ENCODE results near the gene CSTPP1. TPM values are rescaled to one million over a fixed set of nuclear protein-coding genes. Genes with fewer than 3 reads are reported as not detected.

Gene CSTPP1
- total RNA-seq, 4 donors from 2014 or later = 13.3 to 26.4 (median 19.1) TPM

- intact Hi-C loops (cut with DNase I) = no loop called here
- Histone ChIP-seq H3K27me3 (no peaks in the 10 kb centered on the region), H3K4me3 (no peak overlapping the region), H3K9me3 (no peaks in the 10 kb centered on the region), H3K27ac (replicated peaks in 1 of 4) (no peak overlapping the region), H3K36me3 (peaks cover 0 to 35% (median 16%) of the 10 kb centered on the region in 4 donors), H3K4me1 (peaks cover 5 to 7% (median 6%) of the 10 kb centered on the region in 4 donors)
- DNase-seq (ENCODE audit: extremely low spot score) = no peak
- 64% methylated on average over 9 of the region's 10 CpGs for WGBS
- TF ChIP-seq POLR2AphosphoS5 (IDR thresholded peaks at IDR 0.05) (no peak), POLR2A (IDR thresholded peaks at IDR 0.05; ENCODE audit: low read depth) (no peak), EP300 (IDR thresholded peaks at IDR 0.05) (no peak)
- TF ChIP-seq, protein P1, sequence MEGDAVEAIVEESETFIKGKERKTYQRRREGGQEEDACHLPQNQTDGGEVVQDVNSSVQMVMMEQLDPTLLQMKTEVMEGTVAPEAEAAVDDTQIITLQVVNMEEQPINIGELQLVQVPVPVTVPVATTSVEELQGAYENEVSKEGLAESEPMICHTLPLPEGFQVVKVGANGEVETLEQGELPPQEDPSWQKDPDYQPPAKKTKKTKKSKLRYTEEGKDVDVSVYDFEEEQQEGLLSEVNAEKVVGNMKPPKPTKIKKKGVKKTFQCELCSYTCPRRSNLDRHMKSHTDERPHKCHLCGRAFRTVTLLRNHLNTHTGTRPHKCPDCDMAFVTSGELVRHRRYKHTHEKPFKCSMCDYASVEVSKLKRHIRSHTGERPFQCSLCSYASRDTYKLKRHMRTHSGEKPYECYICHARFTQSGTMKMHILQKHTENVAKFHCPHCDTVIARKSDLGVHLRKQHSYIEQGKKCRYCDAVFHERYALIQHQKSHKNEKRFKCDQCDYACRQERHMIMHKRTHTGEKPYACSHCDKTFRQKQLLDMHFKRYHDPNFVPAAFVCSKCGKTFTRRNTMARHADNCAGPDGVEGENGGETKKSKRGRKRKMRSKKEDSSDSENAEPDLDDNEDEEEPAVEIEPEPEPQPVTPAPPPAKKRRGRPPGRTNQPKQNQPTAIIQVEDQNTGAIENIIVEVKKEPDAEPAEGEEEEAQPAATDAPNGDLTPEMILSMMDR (IDR thresholded peaks at IDR 0.05) = no peak
Observed at GRCh38 chr11:46895821-46896220, 40.7 kb upstream of the CSTPP1 start.

- WGBS = 96% methylated on average over 10 of the region's 10 CpGs
- H3K4me3 ChIP-seq = no peak overlapping the region
- H3K27ac ChIP-seq (replicated peaks in 1 of 4) = no peak overlapping the region
- H3K9me3 ChIP-seq = no peaks in the 10 kb centered on the region
- H3K4me1 ChIP-seq = peaks cover 5 to 7% (median 6%) of the 10 kb centered on the region in 4 donors
- DNase-seq (ENCODE audit: extremely low spot score) = no peak
- H3K27me3 ChIP-seq = no peaks in the 10 kb centered on the region
- H3K36me3 ChIP-seq = peaks cover 0 to 35% (median 16%) of the 10 kb centered on the region in 4 donors
- TF ChIP-seq EP300 (IDR thresholded peaks at IDR 0.05) (no peak), POLR2A (IDR thresholded peaks at IDR 0.05; ENCODE audit: low read depth) (no peak), POLR2AphosphoS5 (IDR thresholded peaks at IDR 0.05) (no peak)
- TF ChIP-seq, protein P1 (IDR thresholded peaks at IDR 0.05) = no peak
- intact Hi-C loops (cut with DNase I) = no loop called here
Observed at GRCh38 chr11:46896719-46897406, 39.7 kb upstream of the CSTPP1 start.

GRCh38 chr11:46898396-46899095, 38.0 kb upstream of the CSTPP1 start:
- Histone ChIP-seq H3K27ac (replicated peaks in 1 of 4) (no peak overlapping the region), H3K4me3 (no peak overlapping the region), H3K27me3 (no peaks in the 10 kb centered on the region), H3K9me3 (no peaks in the 10 kb centered on the region), H3K36me3 (peaks cover 0 to 24% (median 16%) of the 10 kb centered on the region in 4 donors), H3K4me1 (peaks cover 5 to 7% (median 6%) of the 10 kb centered on the region in 4 donors)
- intact Hi-C loops (cut with DNase I) = no loop called here
- no peak for TF ChIP-seq POLR2A (IDR thresholded peaks at IDR 0.05; ENCODE audit: low read depth)
- TF ChIP-seq EP300 (IDR thresholded peaks at IDR 0.05) = no peak
- TF ChIP-seq POLR2AphosphoS5 (IDR thresholded peaks at IDR 0.05) = no peak
- TF ChIP-seq, protein P1 (IDR thresholded peaks at IDR 0.05) = no peak
- WGBS = 97% methylated on average over 16 of the region's 17 CpGs
- DNase-seq (ENCODE audit: extremely low spot score) = no peak

DNA sequence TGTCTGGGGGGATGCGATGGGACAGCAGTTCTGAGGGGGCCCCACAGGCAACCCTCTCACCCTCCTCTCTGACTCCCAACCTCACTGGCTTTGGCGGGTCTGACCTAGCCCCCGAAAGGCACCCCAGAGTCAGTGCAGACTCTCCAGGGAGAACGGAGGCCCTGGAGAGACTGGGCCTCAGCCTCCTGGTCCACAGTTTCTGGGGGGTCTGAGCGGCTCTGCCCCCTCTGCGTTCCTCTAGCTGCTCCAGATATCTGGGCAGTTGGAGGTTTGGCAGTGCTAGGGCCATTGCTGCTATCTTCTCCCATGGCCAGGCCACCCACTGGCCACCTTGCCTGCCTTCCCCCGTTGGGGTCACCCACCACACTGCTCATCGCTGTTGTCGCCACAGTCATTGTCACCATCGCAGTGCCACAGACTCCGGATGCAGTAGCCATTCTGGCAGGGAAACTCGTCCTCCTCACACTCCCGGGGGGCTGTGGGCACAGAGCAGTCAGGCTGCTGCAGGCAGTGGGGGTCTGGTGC, 37.0 kb upstream of the CSTPP1 start:
- intact Hi-C loops (cut with DNase I) = no loop called here
- Histone ChIP-seq H3K36me3 (peaks cover 0 to 20% (median 14%) of the 10 kb centered on the region in 4 donors), H3K4me1 (peaks cover 5 to 7% (median 6%) of the 10 kb centered on the region in 4 donors), H3K27ac (replicated peaks in 1 of 4) (no peak overlapping the region), H3K9me3 (no peaks in the 10 kb centered on the region), H3K4me3 (no peak overlapping the region), H3K27me3 (no peaks in the 10 kb centered on the region)
- TF ChIP-seq POLR2AphosphoS5 (IDR thresholded peaks at IDR 0.05) (no peak), EP300 (IDR thresholded peaks at IDR 0.05) (no peak), POLR2A (IDR thresholded peaks at IDR 0.05; ENCODE audit: low read depth) (no peak)
- TF ChIP-seq, protein P1 (IDR thresholded peaks at IDR 0.05) = no peak
- WGBS = 95% methylated on average over 12 of the region's 13 CpGs
- no peak for DNase-seq (ENCODE audit: extremely low spot score)

All from esophagus muscularis mucosa (tissue), 4 donors.